Measurements from ENCODE around the gene NCAPG2.

GRCh38 chr7:158606671-158607424 is 97.8 kb downstream of the NCAPG2 start:
- TF ChIP-seq PKNOX1 (IDR thresholded peaks at IDR 0.05) (no peak), TARDBP (IDR thresholded peaks at IDR 0.05) (no peak), SUZ12 (IDR thresholded peaks at IDR 0.05) (no peak), NFRKB (IDR thresholded peaks at IDR 0.05) (no peak), BHLHE40 (IDR thresholded peaks at IDR 0.05; ENCODE audit: borderline replicate concordance) (no peak)

Measured in HEK293T (cell line).